ENCODE measurements around the gene SCAP. TPM values are rescaled to one million over a fixed set of nuclear protein-coding genes. Genes with fewer than 3 reads are reported as not detected.

Gene SCAP
- total and polyA plus RNA-seq, 2 experiments from 2014 or later: 35.5 to 141 TPM

DNA sequence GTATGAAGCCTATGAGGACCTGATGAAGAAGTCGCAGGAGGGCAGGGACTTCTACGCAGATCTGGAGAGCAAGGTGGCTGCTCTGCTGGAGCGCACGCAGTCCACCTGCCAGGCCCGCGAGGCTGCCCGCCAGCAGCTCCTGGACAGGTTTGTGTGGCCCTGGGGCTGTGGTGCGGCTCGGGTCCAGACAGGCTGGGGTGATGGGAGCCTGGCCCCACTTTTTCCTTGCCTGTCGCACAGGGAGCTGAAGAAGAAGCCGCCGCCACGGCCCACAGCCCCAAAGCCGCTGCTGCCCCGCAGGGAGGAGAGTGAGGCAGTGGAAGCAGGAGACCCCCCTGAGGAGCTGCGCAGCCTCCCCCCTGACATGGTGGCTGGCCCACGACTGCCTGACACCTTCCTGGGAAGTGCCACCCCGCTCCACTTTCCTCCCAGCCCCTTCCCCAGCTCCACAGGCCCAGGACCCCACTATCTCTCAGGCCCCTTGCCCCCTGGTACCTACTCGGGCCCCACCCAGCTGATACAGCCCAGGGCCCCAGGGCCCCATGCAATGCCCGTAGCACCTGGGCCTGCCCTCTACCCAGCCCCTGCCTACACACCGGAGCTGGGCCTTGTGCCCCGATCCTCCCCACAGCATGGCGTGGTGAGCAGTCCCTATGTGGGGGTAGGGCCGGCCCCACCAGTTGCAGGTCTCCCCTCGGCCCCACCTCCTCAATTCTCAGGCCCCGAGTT is 65.9 kb downstream of the SCAP start (continued):
- TF ChIP-seq, protein P1, sequence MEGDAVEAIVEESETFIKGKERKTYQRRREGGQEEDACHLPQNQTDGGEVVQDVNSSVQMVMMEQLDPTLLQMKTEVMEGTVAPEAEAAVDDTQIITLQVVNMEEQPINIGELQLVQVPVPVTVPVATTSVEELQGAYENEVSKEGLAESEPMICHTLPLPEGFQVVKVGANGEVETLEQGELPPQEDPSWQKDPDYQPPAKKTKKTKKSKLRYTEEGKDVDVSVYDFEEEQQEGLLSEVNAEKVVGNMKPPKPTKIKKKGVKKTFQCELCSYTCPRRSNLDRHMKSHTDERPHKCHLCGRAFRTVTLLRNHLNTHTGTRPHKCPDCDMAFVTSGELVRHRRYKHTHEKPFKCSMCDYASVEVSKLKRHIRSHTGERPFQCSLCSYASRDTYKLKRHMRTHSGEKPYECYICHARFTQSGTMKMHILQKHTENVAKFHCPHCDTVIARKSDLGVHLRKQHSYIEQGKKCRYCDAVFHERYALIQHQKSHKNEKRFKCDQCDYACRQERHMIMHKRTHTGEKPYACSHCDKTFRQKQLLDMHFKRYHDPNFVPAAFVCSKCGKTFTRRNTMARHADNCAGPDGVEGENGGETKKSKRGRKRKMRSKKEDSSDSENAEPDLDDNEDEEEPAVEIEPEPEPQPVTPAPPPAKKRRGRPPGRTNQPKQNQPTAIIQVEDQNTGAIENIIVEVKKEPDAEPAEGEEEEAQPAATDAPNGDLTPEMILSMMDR (conservative IDR thresholded peaks at IDR 0.05; ENCODE audit: low read depth in 2 of 2): no peak

DNA sequence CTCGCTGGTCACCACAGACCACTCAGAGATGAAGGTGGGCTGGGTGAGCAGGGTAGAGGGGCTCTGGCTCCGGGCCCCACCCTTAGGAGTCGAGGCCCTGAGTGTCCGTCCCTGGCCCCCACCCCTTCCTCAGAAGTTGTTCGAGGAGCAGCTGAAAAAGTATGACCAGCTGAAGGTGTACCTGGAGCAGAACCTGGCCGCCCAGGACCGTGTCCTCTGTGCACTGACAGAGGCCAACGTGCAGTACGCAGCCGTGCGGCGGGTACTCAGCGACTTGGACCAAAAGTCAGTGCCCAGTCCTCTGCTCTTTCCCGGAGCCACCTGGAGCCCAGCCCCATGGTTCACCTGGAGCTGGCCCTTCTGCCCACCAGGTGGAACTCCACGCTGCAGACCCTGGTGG is 66.5 kb downstream of the SCAP start:
- Mint-ChIP-seq H3K27ac (no peak overlapping the region), H3K9me3 (no peaks in the 10 kb centered on the region), H3K27me3 (ENCODE audit: insufficient read depth, low read depth, poor library complexity) (peaks cover 26% of the 10 kb centered on the region), H3K4me3 (no peak overlapping the region), H3K4me1 (no peaks in the 10 kb centered on the region), H3K36me3 (ENCODE audit: low read depth) (peaks cover 41% of the 10 kb centered on the region)
- H3K36me3 ChIP-seq (ENCODE audit: insufficient read depth): no peaks in the 10 kb centered on the region
- H3K27ac ChIP-seq (ENCODE audit: low read depth): no peak overlapping the region
- ATAC-seq (no peak), DNase-seq (ENCODE audit: low spot score) (no peak)
- no peaks in the 10 kb centered on the region for H3K4me1 ChIP-seq (ENCODE audit: insufficient read depth)
- H3K9me2 ChIP-seq (ENCODE audit: insufficient read depth): no peaks in the 10 kb centered on the region
- no peak overlapping the region for H3K4me2 ChIP-seq
- no peaks in the 10 kb centered on the region for H3K79me2 ChIP-seq (replicated peaks; ENCODE audit: insufficient read depth)
- no peaks in the 10 kb centered on the region for H3K27me3 ChIP-seq (ENCODE audit: insufficient read depth)
- H2AFZ ChIP-seq: no peak overlapping the region
- H4K20me1 ChIP-seq (replicated peaks; ENCODE audit: insufficient read depth): peaks cover 3% of the 10 kb centered on the region; the same call in 1 of the 2 replicates
- H3F3A ChIP-seq (replicated peaks; ENCODE audit: low read depth): 0 out of 2 replicates have a peak, but pooled peaks cover 9% of the 10 kb centered on the region
- H3K4me3 ChIP-seq: no peak overlapping the region
- no peak for TF ChIP-seq CREB1 (CRISPR knock-in tag; IDR thresholded peaks at IDR 0.05; ENCODE audit: low read depth)
- no peak for TF ChIP-seq POLR2AphosphoS5 (IDR thresholded peaks at IDR 0.05; ENCODE audit: low read depth)
- TF ChIP-seq ZNF114 (CRISPR knock-in tag; IDR thresholded peaks at IDR 0.05): no peak
- no peak for TF ChIP-seq EZH2 (IDR thresholded peaks at IDR 0.05; ENCODE audit: low read depth, unreplicated experiment)
- no peak for TF ChIP-seq ZNF331 (CRISPR knock-in tag; IDR thresholded peaks at IDR 0.05; ENCODE audit: low read depth)
- no peak for TF ChIP-seq EZH2phosphoT487 (IDR thresholded peaks at IDR 0.05; ENCODE audit: unreplicated experiment)
- TF ChIP-seq, protein P2, sequence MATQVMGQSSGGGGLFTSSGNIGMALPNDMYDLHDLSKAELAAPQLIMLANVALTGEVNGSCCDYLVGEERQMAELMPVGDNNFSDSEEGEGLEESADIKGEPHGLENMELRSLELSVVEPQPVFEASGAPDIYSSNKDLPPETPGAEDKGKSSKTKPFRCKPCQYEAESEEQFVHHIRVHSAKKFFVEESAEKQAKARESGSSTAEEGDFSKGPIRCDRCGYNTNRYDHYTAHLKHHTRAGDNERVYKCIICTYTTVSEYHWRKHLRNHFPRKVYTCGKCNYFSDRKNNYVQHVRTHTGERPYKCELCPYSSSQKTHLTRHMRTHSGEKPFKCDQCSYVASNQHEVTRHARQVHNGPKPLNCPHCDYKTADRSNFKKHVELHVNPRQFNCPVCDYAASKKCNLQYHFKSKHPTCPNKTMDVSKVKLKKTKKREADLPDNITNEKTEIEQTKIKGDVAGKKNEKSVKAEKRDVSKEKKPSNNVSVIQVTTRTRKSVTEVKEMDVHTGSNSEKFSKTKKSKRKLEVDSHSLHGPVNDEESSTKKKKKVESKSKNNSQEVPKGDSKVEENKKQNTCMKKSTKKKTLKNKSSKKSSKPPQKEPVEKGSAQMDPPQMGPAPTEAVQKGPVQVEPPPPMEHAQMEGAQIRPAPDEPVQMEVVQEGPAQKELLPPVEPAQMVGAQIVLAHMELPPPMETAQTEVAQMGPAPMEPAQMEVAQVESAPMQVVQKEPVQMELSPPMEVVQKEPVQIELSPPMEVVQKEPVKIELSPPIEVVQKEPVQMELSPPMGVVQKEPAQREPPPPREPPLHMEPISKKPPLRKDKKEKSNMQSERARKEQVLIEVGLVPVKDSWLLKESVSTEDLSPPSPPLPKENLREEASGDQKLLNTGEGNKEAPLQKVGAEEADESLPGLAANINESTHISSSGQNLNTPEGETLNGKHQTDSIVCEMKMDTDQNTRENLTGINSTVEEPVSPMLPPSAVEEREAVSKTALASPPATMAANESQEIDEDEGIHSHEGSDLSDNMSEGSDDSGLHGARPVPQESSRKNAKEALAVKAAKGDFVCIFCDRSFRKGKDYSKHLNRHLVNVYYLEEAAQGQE (IDR thresholded peaks at IDR 0.05; ENCODE audit: unreplicated experiment): no peak
- TF ChIP-seq, protein P3, sequence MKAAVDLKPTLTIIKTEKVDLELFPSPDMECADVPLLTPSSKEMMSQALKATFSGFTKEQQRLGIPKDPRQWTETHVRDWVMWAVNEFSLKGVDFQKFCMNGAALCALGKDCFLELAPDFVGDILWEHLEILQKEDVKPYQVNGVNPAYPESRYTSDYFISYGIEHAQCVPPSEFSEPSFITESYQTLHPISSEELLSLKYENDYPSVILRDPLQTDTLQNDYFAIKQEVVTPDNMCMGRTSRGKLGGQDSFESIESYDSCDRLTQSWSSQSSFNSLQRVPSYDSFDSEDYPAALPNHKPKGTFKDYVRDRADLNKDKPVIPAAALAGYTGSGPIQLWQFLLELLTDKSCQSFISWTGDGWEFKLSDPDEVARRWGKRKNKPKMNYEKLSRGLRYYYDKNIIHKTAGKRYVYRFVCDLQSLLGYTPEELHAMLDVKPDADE (IDR thresholded peaks at IDR 0.05): no peak
- TF ChIP-seq NANOG (IDR thresholded peaks at IDR 0.05; ENCODE audit: borderline replicate concordance): no peak
